ENCODE measurements around the gene MYO6.
A peak's percentile ranks its signal among the peaks of the same experiment; 100 is the strongest.
"Not testable (repeated sequence)": the region's sequence is repeated elsewhere in the genome, so short reads cannot be mapped to it uniquely, and the experiment has no call there.

Gene MYO6

DNA sequence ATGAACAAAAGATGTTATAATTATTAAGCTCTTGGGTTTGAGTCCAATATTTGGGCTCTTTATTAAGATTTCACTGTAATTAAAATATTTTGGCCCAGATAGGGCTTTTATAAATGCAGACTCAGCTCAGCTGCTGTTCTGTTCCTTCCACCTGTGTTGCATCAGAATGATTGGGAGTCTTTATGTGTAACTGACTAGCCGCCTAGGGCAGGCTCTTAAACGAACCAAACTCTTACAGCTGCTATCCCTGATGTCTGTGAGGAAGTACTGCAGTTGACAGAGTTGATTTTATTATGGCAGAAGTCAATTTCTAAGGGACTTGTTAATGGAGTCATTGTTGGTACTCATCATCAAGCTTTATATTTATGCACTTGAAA lies 144.7 kb downstream of the MYO6 start:
- DNase-seq: no peak

DNA sequence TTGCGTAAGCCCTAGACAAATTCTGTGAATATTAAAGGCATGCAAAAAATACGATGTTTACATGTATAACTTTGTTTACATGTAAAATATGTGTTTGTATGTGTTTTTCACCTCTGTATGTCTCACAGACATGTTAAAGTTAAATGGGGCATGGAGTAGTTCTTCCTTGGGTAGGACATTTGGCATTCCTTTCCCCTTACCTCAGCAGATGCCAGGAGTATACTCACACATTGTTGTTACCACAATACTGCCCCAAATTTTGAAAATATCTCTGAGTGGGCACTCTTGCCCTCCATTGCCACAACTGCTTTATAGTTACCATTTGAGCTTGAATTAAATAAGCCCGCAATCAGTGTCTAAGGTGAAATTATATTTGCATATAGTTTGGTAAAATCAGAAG lies 147.5 kb downstream of the MYO6 start:
- DNase-seq: no peak

GRCh38 chr6:75900216-75900615 lies 151.2 kb downstream of the MYO6 start:
- DNase-seq: not testable (repeated sequence)

- not testable (repeated sequence) for DNase-seq
Observed at GRCh38 chr6:75905129-75905528, 156.1 kb downstream of the MYO6 start.

- DNase-seq: no peak
Observed at GRCh38 chr6:75906871-75907270, 157.8 kb downstream of the MYO6 start.

DNA sequence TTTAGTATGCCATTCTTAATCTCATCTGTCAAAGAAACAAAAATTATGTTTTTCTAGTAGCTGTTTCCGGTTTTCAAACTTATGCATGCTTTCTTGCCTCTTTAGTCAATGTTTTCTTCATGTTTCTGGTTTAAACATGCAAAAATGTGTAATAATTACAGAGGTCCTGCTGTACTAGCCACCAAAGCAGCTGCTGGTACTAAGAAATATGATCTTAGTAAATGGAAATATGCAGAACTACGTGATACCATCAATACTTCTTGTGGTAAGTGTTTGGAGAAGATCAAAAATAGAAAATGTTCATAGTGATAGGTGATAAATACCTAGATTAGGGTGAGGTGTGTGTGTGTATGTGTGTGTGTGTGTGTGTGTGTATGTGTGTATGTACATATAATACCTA lies 158.4 kb downstream of the MYO6 start:
- no peak for DNase-seq

DNA sequence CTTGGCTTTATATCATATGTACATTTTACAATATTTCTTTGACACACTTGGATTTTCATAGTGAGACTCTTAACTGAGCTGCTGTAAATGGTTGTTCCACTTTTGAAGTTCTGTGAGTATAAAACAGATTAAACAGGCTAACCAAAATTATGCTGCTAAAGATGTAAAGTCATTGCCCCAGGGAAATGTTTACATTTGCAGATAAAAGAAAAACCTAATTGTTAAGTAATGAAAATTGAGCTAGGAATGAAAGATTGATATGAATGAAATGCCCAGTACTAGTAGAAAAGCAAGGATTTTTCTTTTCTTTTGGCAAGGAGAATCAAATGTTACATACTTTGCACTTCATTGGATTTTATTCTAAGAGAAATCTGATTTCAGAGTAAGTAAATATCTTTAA lies 164.0 kb downstream of the MYO6 start:
- DNase-seq: no peak

GRCh38 chr6:75922226-75922625 lies 173.2 kb downstream of the MYO6 start:
- DNase-seq: no peak

DNA sequence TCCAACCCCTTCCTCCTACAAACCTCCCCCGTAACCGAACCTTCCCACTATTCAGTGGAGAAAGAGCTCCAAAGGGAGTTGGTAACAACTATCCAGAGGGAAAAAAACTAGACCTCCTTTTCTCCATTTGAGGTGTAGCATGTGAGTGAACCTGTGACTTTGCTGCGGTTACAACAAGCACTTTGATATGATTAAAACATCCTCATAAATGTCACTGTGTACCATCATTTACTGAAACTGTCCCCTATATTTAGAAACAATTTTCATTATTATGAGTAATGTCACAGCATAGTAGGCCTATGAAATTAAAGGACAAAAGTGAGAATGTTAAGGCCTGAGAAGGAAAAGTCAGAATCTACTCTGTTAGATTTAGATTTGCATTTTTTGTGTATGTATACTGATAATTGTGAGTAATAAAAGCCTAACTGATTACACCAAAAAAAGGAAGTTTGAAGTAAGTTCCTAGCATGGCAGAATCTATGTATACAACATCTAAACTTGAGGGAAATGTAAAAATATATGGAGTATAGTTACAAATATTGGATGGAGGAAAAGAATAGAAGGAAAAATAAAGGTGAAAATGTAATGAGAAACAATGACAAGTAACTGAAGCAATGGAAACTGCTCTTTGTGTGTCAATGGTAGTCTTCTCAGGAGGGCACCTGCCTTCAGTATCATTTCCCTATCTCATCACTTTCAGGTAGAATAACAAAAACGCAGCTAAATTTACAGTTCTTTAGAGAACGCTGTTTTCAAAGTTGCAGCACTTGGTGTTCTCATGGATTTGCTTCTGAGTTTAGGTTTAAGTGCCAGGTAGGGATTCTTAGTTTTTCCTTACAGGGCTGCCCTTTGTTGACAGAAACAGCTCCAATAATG lies 177.5 kb downstream of the MYO6 start:
- DNase-seq: no peak

DNA sequence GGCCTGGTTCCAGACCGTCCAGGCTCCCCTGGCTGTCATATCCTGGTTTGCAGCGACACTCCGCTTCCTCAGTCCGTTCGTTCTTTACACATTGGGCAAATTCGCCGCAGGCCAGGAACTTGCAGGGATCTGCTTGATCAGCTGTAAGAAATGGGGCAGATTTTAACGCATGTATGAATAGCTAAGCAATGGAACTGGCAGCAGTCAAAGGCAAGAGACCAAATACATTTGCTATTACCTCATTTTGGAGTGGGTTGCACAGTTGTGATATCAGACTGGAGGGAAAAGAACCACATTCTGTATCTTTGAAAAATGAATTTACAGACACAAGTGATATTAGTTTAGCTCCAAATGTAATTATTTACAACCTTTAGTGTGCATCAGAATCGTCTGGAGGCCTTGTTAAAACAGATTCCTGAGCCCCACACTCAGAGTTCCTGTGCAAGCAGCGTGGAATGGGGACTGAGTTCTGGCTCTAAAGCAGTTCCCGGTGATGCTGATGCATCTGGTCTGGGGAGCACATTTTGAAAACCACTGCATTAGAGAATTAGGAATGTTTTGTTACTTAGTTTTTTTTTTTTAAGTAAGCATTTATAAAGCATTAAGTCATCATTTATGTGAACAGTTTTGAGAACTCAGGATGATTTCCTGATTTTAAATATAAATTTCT lies 182.1 kb downstream of the MYO6 start:
- no peak for DNase-seq

DNA sequence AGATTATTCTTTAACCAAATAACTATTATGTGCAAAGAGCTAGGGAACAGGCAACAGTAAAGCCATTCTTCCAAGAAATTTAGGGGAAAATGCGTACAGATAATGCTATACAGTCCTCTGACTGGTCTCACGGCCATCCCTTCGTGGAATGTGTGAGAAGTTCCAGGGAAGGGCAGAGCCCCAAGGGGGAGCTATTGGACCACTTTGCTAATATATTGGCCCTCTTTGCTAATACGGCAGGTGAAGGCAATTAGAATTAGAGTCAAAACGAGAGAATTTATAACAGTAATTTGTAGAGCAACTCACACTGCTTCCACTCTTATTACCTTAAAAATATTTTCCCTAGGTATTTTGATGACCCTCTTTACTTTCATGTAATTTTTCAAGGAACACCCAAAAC lies 183.0 kb downstream of the MYO6 start:
- peak; percentile 76 for DNase-seq

- DNase-seq: no peak
Observed at GRCh38 chr6:75933387-75933975, 184.4 kb downstream of the MYO6 start.

GRCh38 chr6:75934643-75935472 lies 185.8 kb downstream of the MYO6 start:
- peak; percentile 79 for DNase-seq

DNA sequence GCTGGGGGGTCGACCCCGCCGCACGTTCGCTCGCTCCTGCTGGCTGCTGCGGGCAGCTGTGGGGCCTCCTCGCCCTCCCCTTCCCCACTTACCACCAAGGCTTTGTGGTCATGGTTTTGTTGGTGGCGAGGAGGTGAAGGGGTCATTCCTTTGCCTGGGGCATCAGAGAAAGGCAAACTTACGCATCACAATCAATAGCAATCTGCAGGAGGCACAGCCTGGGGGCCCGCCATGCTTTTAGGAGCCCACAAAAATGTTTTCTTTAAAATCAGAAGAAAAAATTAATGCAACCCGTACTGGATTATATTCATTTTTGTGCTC lies 186.4 kb downstream of the MYO6 start:
- no peak for DNase-seq

DNA sequence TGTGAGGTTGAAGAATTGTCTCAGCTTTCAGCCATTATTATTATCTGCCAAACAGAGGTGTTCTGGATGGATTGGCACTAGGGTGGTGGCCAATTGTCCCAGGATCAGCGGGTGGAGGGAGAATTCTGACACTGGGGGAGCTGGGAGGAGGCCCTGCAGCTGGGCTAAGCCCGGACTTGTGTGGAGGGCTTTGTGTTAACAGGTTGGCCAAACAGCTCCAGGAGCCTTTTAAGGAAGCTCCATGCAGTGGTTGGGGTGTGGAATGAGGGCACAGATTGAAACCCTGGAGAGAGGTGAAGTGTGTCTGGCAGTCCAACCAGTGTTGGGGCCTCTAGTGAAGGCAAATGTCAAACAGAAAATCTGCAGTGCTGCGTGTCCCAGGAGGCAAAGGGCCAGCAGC lies 187.6 kb downstream of the MYO6 start:
- no peak for DNase-seq

DNA sequence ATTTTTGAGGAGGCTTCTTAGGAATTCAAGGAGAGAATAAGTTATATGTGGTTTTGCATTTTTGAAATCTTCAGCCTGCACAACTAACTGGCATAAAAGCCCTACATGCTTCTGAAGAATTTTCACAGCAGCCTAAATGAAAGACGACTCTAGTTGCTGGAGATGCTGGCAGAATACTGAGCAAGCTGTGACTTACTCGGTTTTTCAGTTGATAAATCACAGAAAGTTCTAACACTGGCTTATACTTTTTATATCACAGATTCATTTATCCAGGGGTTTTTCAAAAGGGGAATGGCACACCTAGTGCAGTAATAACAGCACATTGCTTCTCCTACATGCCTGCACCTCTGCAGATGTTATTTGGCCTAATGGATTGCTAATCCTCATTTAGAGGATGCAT lies 188.8 kb downstream of the MYO6 start:
- peak; percentile 43 for DNase-seq

DNA sequence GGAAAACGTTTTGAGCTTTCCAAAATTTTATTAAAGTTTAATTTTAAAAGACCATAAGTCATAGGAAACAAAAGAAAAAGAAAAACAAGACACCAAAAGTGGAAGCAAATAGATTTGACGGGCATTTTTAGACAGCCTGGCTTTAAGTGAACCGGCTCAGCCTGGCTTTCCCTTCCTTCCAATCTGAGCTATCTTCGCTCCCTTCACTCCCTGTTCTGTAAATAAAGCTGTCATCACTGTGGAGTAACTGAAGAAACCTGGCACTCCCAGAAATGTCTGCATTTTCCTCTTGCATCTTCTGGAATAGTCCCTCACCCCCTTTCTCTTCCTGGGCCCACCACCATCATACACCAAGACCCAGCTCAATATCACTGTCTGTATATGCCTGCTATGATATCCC lies 191.5 kb downstream of the MYO6 start:
- DNase-seq: no peak

DNA sequence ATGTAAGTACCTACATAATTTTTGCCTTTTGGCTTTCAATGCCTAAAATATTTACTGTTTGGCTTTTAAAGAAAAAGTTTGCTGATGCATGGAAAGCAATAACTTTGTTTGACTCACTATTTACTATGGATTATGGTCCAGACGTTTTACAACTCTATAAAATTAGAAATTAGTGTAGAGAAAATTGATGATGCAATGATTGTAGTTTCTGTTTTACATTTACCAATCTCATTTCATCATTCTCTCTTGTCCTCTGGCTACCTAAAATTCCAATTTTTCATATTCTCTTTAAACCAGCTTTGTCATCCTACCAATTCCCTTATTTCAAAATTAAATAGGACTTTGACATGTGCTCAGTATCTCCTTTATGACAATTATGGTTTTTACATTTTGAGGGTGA lies 192.5 kb downstream of the MYO6 start:
- no peak for DNase-seq

GRCh38 chr6:75943381-75943780 lies 194.3 kb downstream of the MYO6 start:
- DNase-seq: no peak

GRCh38 chr6:75946146-75946831 lies 197.2 kb downstream of the MYO6 start:
- DNase-seq: no peak

DNA sequence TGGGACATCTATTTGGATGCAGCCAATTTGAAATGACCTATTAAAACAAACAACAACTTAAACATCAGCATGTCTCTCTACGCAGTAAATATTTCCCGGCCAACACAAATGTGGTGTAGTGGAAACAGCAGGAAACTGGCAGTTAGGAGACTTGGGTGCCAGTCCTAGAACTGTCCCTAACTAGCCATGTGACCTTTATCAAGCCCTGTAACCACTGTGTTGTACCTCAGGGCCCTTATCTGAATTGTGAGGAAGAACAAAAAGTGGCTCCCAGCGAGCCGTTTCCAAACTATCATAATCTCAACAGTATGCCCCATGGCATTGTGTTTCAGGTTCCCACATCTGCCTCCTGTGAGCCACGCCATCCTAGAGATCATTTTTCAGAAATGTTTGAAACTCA lies 198.9 kb downstream of the MYO6 start:
- no peak for DNase-seq

GRCh38 chr6:75952128-75952527 lies 203.1 kb downstream of the MYO6 start:
- DNase-seq: no peak

DNA sequence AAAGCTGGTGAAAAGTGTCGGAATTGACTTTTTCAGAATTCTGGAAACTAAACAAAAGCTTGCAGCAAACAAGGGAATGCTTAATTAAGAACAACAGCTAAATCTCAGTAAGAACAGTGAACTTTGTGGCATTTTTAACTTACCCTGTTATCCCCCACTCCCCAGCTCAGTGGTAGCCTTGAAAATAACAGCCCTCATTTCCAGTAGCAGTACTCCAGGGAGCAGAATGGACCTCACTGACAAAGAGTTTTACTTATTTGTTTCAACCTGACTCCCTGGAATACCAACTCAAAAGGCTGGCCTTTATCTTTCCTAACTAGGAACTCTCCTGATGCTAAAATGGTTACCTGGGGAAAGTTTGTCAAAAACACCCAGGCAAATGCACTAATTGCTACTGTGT lies 214.5 kb downstream of the MYO6 start:
- no peak for DNase-seq
